SW 1271 (cell line): ENCODE measurements around the gene TBC1D22B.
"Not testable (repeated sequence)": the region's sequence is repeated elsewhere in the genome, so short reads cannot be mapped to it uniquely, and the experiment has no call there.

Experiments
- DNase-seq, 2 experiments: peaks; one replicate each; lab custom pipeline; 2025; lab: John Stamatoyannopoulos, UW

TBC1D22B gene

DNA sequence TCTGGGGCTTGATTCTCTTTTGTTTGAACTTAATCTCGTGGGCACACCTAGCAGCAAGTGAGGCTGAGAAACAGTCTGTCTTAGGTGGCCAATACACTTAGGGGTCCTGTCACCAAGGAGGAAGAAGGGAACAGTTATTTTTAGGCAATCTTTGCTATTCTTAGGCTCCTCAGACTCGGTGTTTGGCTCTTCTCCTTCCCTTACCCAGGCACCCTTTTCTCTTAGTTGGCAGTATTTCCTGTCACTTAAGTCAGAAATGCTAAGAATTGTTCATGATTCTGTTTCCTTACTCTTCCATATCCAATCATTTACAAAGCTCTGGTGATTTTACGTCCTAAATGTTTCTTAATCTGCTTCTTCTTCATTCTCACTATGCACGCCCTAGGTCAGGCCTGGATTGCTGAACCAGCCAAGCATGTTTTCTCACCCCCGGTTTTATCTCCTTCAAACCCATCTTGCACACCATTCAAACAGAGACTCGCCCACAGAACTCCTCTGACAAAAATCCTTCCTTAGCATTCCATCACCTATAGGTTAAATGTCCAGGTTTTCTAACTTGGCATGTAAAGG lies 45.6 kb downstream of the TBC1D22B start:
- DNase-seq = no peak

DNA sequence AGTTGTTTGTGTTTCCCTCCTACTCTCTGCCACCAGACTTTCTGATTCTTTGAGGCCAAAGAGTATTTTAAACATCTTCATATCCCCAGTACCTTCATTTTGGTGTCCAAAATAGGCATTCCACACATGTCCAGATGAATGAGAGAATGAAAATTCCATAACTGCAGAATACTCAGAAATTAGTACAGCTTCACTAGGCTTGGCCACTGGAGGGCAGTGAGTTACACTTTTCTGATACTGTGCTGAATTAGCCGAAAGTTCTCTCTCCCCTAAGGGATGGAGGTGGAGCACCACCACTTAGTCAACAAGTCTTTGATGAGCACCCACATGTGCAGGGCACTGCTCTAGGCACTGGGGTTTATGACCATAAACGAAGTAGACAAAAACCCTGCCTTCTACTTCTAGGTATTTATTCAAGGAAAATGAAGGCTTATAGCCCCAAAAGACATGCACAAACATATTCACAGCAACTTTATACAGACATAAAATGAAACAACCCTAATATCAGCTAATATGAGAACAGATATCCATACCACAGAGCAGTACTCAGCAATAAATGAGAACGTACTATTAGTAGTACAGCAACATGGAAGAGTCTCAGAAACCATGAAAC lies 46.4 kb downstream of the TBC1D22B start:
- peak in 1 of 2 experiments; percentile 28 for DNase-seq

DNA sequence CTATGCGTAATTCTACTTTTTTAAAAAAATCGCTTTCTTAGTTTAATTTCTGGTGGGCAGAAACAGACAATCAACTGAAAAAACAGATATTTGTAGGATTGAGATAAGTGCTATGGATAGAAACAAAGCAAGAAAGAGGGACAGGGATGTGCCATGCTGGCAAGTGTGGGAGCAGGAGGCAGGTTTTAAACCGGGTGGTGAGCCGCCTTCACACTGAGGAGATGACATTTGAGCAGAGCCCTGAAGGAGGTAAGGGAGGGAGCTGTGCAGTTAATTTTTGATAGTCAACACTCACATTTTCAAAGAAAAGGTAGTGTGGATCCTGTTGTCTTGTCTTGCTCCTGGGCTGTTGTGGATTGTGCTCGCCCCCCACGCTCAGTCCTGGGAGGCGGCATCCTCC lies 47.2 kb downstream of the TBC1D22B start:
- DNase-seq = no peak

DNA sequence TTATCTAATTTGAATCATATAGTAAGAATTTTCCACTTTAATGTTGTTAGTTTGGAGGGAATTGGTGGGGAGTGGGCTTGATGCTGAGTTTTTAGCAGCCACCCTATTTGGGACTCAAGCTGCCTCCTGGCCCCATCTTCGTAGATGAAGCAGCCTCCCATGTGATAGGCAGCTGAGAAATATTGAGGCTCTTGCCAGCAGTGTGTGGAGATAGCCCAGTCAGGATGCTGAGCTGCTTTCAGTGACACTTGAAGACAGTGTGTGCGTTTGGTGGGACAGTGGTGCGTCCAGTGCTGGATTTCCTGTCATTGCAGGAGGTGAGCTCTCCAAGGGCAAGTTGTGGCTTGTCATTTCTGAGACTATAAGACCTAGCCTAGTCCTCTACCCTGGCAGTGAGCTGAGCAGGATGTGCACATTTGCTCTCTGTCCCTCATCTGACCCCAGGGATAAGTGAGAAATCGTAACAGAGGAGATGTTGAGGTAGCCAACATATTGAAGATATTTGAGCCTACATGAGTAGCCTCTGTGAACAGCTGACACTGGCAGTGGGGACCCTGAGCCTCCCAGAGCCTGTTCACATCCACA lies 48.4 kb downstream of the TBC1D22B start:
- DNase-seq = no peak

- DNase-seq = no peak
Observed at GRCh38 chr6:37306624-37307222, 49.2 kb downstream of the TBC1D22B start.

GRCh38 chr6:37307484-37307883 lies 49.9 kb downstream of the TBC1D22B start:
- not testable (repeated sequence) for DNase-seq

GRCh38 chr6:37308069-37308815 lies 50.7 kb downstream of the TBC1D22B start:
- no peak for DNase-seq

GRCh38 chr6:37309046-37309445 lies 51.5 kb downstream of the TBC1D22B start:
- DNase-seq = no peak

GRCh38 chr6:37309692-37310091 lies 52.1 kb downstream of the TBC1D22B start:
- DNase-seq = no peak

- no peak for DNase-seq
Observed at GRCh38 chr6:37310966-37311365, 53.4 kb downstream of the TBC1D22B start.

GRCh38 chr6:37311741-37312473 lies 54.3 kb downstream of the TBC1D22B start:
- no peak for DNase-seq

DNA sequence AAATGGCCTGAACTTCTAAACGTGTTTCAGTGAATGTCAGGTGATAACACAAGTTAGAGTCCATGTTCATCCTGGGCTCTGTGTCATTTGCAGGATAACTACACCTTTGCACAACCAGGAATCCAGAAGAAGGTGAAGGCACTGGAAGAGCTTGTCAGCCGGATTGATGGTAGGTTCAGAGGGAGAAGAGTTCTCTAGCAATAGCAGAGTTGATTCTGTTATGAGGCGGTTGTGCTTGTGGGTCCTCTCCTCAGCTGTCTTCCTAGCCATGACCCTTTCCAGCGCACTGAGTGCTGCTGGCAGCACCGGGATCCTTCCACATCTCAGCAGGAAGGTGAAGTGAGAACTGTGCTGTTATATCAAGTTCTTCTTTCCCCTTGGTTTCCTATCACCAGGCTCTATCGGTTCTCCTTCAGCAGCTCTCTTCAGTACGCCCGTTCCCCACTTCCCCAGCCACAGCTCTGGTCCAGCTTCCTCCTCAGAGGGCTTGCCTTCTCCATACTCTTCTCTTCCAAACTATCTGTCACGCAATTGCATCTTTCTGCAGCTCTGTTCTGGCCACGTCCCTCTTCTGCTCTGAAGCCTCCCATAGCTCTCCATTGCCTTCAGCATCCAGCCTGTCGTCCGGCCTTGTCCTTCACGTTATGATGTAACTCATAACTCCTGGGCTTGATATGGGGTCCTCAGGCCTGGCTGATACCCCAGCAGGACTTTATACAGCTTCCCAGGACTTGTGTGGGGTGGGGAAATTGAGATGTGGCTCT lies 56.3 kb downstream of the TBC1D22B start:
- DNase-seq = no peak

GRCh38 chr6:37314487-37315156 lies 57.0 kb downstream of the TBC1D22B start:
- peak in 1 of 2 experiments; percentile 17 for DNase-seq

GRCh38 chr6:37315157-37315515 lies 57.6 kb downstream of the TBC1D22B start:
- DNase-seq = no peak

GRCh38 chr6:37316071-37316470 lies 58.5 kb downstream of the TBC1D22B start:
- no peak for DNase-seq

GRCh38 chr6:37317312-37318038 lies 59.9 kb downstream of the TBC1D22B start:
- DNase-seq = no peak

DNA sequence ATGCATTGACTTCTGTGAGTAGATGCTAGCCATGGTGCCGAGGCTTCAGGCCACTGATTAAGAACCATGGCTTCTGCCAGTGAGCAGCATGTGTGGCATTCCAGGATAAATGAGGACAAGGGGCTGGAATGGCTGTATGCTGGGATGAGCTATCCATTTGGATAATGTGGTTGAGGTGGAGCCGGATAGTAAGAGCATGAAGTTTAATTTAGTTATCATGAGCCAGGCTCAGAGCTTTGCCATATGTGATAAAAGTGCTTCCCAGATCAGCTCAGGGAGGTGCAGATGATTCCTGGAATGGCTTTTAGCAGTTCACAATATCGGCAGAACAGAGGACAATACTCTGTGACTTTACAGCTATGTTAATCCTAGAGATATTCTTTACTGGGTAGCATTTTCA lies 61.6 kb downstream of the TBC1D22B start:
- no peak for DNase-seq

DNA sequence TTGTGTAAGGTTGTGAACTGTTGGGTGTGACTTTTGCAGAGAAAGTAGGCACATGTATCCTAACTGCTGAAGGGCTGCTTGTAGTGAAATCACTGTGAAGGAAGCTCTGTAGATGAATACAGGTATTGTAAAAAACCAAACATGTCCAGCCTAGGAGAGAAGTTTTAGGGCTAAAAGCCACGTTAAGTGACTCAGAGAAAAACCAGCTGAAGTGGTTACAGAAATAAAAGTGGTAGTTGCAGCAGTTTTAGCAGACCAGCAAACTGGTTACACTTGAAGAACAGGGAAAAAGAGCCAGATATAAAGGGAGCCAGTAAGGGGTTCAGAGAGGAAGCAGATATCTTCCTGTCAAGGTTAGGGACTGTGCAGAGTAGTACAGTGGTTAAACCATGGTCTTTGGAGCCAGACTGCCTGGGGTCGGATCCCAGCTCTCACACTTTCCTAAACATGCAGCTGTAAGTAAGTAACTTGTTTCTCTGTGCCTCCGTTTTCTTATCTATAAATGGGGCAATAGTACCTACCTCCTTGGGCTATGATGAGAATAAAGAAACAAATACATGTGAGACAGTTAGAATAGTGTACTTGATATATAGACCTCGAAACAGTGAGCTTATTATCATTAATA lies 62.4 kb downstream of the TBC1D22B start:
- no peak for DNase-seq

- DNase-seq = no peak
Observed at GRCh38 chr6:37320646-37321045, 63.1 kb downstream of the TBC1D22B start.
